NB4 (cell line): Measurements from ENCODE around the gene ZNF618.
A peak's percentile ranks its signal among the peaks of the same experiment; 100 is the strongest.

Experiments used
- DNase-seq: peaks from one replicate; pipeline ENCODE4 v3.0.0; 2010; ENCODE audit warnings: low read depth
- H3K4me3 ChIP-seq: one replicate; pipeline ENCODE4 v1.5.1; 2011; ENCODE audit warnings: mild to moderate bottlenecking, low read depth, low read length, moderate library complexity
- MYC ChIP-seq: IDR thresholded peaks from 2 replicates; pipeline ENCODE4 v1.6.1; 2011; ENCODE audit warnings: low read depth, low read length
- POLR2A ChIP-seq: IDR thresholded peaks from 2 replicates; pipeline ENCODE4 v1.6.1; 2011; ENCODE audit warnings: mild to moderate bottlenecking; ENCODE audit not compliant: insufficient read length; ENCODE audit errors: extremely low read depth
- TF ChIP-seq, protein P1 (sequence below): IDR thresholded peaks from 2 replicates; pipeline ENCODE4 v1.6.1; 2011; ENCODE audit warnings: low read depth, low read length
- TF ChIP-seq, protein P2 (sequence below): IDR thresholded peaks from one replicate; pipeline ENCODE4 v1.5.1; 2012; ENCODE audit warnings: low read depth, low read length

The ZNF618 gene

GRCh38 chr9:113851359-113851758 lies 24.8 kb upstream of the ZNF618 start:
- TF ChIP-seq, protein P1, sequence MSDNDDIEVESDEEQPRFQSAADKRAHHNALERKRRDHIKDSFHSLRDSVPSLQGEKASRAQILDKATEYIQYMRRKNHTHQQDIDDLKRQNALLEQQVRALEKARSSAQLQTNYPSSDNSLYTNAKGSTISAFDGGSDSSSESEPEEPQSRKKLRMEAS: no peak
- TF ChIP-seq POLR2A (no peak), MYC (no peak)
- TF ChIP-seq, protein P2, sequence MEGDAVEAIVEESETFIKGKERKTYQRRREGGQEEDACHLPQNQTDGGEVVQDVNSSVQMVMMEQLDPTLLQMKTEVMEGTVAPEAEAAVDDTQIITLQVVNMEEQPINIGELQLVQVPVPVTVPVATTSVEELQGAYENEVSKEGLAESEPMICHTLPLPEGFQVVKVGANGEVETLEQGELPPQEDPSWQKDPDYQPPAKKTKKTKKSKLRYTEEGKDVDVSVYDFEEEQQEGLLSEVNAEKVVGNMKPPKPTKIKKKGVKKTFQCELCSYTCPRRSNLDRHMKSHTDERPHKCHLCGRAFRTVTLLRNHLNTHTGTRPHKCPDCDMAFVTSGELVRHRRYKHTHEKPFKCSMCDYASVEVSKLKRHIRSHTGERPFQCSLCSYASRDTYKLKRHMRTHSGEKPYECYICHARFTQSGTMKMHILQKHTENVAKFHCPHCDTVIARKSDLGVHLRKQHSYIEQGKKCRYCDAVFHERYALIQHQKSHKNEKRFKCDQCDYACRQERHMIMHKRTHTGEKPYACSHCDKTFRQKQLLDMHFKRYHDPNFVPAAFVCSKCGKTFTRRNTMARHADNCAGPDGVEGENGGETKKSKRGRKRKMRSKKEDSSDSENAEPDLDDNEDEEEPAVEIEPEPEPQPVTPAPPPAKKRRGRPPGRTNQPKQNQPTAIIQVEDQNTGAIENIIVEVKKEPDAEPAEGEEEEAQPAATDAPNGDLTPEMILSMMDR: no peak
- DNase-seq: no peak
- no peak overlapping the region for H3K4me3 ChIP-seq

DNA sequence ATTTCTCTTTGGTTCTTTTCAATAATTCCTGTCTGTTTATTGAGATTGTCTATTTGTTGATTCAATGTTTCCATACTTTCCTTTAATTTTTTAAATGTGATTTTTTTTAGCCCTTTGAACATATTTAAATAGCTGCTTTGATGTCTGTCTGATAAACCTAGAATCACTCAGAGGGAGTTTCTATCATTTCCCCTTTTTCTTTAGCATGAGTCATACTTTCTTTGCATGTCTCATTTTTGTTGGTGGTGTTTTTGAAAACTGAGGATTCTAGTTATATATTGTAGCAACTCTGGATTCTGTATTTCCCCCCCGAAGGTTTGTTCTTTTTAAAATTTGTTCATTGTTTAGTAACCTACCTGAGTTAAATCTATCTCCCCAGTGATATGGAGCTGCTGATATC lies 24.2 kb upstream of the ZNF618 start:
- TF ChIP-seq POLR2A (no peak), MYC (no peak)
- TF ChIP-seq, protein P1: no peak
- TF ChIP-seq, protein P2: no peak
- H3K4me3 ChIP-seq: no peak overlapping the region
- DNase-seq: peak; percentile 38

- no peak for TF ChIP-seq MYC
- TF ChIP-seq, protein P1: no peak
- TF ChIP-seq, protein P2: peak; percentile 40
- no peak overlapping the region for H3K4me3 ChIP-seq
- DNase-seq: peak; percentile 22
Measured at GRCh38 chr9:113853333-113853732, 22.8 kb upstream of the ZNF618 start.

- H3K4me3 ChIP-seq: no peak overlapping the region
- TF ChIP-seq POLR2A (no peak), MYC (no peak)
- TF ChIP-seq, protein P1: no peak
- TF ChIP-seq, protein P2: no peak
- no peak for DNase-seq
Measured at GRCh38 chr9:113854310-113854709, 21.8 kb upstream of the ZNF618 start.

- no peak overlapping the region for H3K4me3 ChIP-seq
- TF ChIP-seq, protein P2: no peak
- TF ChIP-seq POLR2A (no peak), MYC (no peak)
- TF ChIP-seq, protein P1: no peak
- no peak for DNase-seq
Measured at GRCh38 chr9:113857875-113858274, 18.2 kb upstream of the ZNF618 start.

DNA sequence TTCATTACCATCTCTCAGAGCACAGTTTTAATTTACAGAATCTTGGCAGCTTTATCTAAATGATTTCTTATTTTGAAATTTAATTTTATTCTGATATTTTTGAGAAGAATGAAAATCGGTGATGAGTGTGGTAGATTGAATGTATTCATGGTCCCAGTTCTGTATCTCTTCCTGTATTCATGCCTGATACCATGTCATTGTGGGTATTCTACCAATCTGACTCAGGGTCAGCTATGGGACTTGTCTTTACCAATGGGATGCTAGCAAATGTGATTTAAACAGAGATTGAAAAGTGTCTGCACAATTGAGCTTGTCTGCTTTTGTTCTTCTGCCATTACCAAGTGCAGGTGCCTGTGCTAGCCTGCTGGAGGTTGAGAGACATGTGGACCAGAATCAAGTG lies 17.8 kb upstream of the ZNF618 start:
- DNase-seq: no peak
- TF ChIP-seq POLR2A (no peak), MYC (no peak)
- TF ChIP-seq, protein P1: no peak
- TF ChIP-seq, protein P2: no peak
- no peak overlapping the region for H3K4me3 ChIP-seq
